ENCODE measurements around the gene RAB5A.

- no peak for TF ChIP-seq CTCF (IDR thresholded peaks at IDR 0.05)
- TF ChIP-seq POLR2A (IDR thresholded peaks at IDR 0.05), result no peak
These were observed 23.4 kb downstream of the RAB5A start for GRCh38 chr3:19970327-19970726.

Measured in suprapubic skin (tissue), 3 donors.